Pancreas (tissue), 10 donors: ENCODE measurements around the gene DRAP1. TPM values are rescaled to one million over a fixed set of nuclear protein-coding genes. Genes with fewer than 3 reads are reported as not detected.

Source experiments
- ATAC-seq, 4 donors: fragments of 200-7000 bp; cut with Tn5 transposase; one replicate each; pipeline versions ENCODE4 v1.8.0 to v1.9.1; 2020; ENCODE audit warnings: mild to moderate bottlenecking in 4 of 4, moderate library complexity in 4 of 4
- DNase-seq, 6 donors: peaks; one replicate each; pipeline ENCODE4 v3.0.0-alpha.2; 2020
- FAIRE-seq: peaks from 2 replicates; lab custom pipeline; 2012; peaks lifted over from hg19 to GRCh38; lab: Jason Lieb, UNC
- H3K27ac ChIP-seq, 4 donors: fragments of 200-600 bp; sonication (generic); 1 replicate in 3 of 4; 2 replicates in 1 of 4; pipeline versions ENCODE4 v1.5.0 to v1.8.0; 2020
- H3K27me3 ChIP-seq, 4 donors: fragments of 200-600 bp; one replicate each; pipeline ENCODE4 v1.8.0; 2021
- H3K36me3 ChIP-seq, 3 donors: fragments of 200-600 bp; sonication (generic) in 1 of 3; one replicate each; pipeline versions ENCODE4 v1.5.0 to v1.8.0; 2020 to 2021
- H3K4me1 ChIP-seq, 3 donors: fragments of 200-600 bp; one replicate each; pipeline ENCODE4 v1.8.0; 2021
- H3K4me3 ChIP-seq, 4 donors: fragments of 200-600 bp; sonication (generic) in 2 of 4; one replicate each; pipeline versions ENCODE4 v1.5.0 to v1.8.0; 2020 to 2021
- H3K9me3 ChIP-seq, 4 donors: fragments of 200-600 bp; one replicate each; pipeline ENCODE4 v1.8.0; 2021
- WGBS, 2 donors: extraction: QIAGEN DNeasy Blood & Tissue Kit; methylation state at CpG; one replicate each; pipeline ENCODE4 v1.1.7; 2013; 5-methylcytosine and 5-hydroxymethylcytosine counted together
- intact Hi-C, 3 donors: fragments of 100-400 bp; cut with DNase I; formaldehyde crosslinking; loops; one replicate each; pipeline versions ENCODE4 v1.11.1 to v1.14.2; 2022
- polyA plus RNA-seq, 2 donors: library from polyadenylated mRNA; stranded (reverse); fragments of 200-250 nt; gene quantifications; one replicate each; pipeline ENCODE4 v1.2.3, GENCODE V29; 2013
- total RNA-seq, 6 donors: library from RNA; stranded (reverse); fragmentation: NEBNext Ultra II Directional in 4 of 6; extraction: Animal tissue kit (Norgen Biotek cat#: 25700) in 4 of 6; gene quantifications; one replicate each; pipeline versions ENCODE4 v1.2.1 to v1.2.4, GENCODE V29; 2021 to 2023
- TF ChIP-seq, protein P1 (sequence below), 4 donors: fragments of 200-600 bp; sonication (generic) in 3 of 4; IDR thresholded peaks; one replicate each; pipeline versions ENCODE4 v1.5.0 to v1.8.0; 2021; ENCODE audit warnings: antibody characterized with exemption in 4 of 4
- donor health status: healthy with polysubstance abuse.
- donor health status: DM: no; HTN: no; CAD: no; lungs with moderate emphysema.
- donor health status: DM: no; HTN: no; CAD: no.
- donor health status: control.
- donor health status: control.
- donor health status: Bipolar disorder and iron deficiency.
- donor health status: DM: yes; HTN: yes; CAD: no.
- donor health status: DM: no; HTN: no; CAD: no.
- donor health status: DM: no; HTN: no; CAD: no.
- donor health status: DM: yes; HTN: yes; CAD: no.

The DRAP1 gene
- total and polyA plus RNA-seq, 8 donors, result 20.4 to 58.8 (median 27.2) TPM

DNA sequence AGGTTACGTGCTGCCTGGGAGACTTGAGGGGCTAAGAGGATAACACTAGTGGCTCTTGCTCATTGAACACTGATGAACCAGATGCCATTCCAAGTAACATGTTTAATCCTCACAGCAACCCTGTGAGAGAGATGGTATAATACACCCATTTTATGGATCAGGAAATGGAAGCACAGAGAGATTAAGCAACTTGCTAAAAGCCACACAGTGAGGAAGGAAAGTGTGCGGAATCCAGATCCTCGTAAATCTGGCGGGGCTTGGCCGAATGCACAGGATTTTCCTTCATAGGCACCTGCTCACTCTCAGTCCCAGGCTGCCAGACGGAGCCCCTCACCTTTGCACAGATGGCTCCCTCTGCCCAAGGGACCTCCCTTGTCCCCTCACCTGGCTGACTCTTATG is 11.3 kb upstream of the DRAP1 start:
- FAIRE-seq, result no peak
- no peaks in the 10 kb centered on the region for H3K9me3 ChIP-seq

DNA sequence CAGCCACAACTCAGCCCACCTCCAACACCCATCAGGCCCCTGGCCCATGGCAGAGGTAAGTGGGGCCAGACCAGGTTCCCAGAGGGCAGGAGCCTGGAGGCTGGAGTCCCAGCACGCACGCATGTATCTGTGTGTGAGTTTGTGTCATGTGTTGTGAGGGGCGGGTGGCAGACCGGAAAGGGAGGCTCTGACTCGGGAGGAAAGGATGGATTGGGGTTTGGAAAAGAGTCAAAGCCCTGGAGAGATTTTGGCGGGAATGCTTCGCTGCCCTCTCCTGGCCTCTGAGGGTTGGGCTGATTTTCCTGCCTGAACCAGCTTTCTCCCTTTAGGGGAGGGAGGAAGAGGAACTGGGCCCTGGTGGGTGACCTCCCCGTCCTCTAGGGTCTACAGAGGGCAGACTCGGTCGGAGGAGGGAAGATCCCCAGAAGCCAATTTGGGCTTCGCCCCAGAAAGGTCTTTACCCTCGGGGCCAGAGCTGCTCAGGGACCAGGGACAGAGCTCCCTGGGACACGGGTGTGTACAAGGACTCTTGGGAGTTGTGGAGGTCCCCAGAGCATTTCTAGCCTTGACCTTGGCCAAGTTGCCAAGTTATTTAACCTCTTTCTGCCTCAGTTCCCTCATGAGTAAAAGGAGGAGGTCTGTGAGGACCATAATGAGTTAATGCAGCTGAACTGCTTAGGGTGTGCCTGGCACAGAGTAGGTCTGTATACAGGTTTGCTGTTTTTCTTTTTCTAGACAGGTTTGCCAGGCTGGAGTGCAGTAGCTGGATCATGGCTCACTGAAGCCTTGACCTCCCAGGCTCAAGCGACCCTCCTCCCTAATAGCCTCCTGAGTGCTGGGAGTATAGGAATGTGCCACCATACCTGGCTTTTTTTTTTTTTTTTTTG is 7.3 kb upstream of the DRAP1 start:
- no peak overlapping the region for H3K4me3 ChIP-seq
- TF ChIP-seq, protein P1, sequence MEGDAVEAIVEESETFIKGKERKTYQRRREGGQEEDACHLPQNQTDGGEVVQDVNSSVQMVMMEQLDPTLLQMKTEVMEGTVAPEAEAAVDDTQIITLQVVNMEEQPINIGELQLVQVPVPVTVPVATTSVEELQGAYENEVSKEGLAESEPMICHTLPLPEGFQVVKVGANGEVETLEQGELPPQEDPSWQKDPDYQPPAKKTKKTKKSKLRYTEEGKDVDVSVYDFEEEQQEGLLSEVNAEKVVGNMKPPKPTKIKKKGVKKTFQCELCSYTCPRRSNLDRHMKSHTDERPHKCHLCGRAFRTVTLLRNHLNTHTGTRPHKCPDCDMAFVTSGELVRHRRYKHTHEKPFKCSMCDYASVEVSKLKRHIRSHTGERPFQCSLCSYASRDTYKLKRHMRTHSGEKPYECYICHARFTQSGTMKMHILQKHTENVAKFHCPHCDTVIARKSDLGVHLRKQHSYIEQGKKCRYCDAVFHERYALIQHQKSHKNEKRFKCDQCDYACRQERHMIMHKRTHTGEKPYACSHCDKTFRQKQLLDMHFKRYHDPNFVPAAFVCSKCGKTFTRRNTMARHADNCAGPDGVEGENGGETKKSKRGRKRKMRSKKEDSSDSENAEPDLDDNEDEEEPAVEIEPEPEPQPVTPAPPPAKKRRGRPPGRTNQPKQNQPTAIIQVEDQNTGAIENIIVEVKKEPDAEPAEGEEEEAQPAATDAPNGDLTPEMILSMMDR (IDR thresholded peaks at IDR 0.05), result no peak
- no peaks in the 10 kb centered on the region for H3K9me3 ChIP-seq
- DNase-seq (no peak), FAIRE-seq (no peak), ATAC-seq (peak in 3 of 4 donors; percentile 7 to 44 (median 37))
- H3K27me3 ChIP-seq, result no peaks in the 10 kb centered on the region
- 17% methylated on average over 14 of the region's 14 CpGs for WGBS, 2 donors
- no peaks in the 10 kb centered on the region for H3K36me3 ChIP-seq
- intact Hi-C loops, result no loop called here
- peaks cover 0 to 8% (median 0%) of the 10 kb centered on the region in 3 donors for H3K4me1 ChIP-seq
- no peak overlapping the region for H3K27ac ChIP-seq

More for the DNA sequence above, 11.3 kb upstream of the DRAP1 start:
- H3K27me3 ChIP-seq, result no peaks in the 10 kb centered on the region
- DNase-seq (no peak), ATAC-seq (no peak)
- no peak overlapping the region for H3K4me3 ChIP-seq
- H3K27ac ChIP-seq, result no peak overlapping the region
- intact Hi-C loops, result no loop called here
- no peaks in the 10 kb centered on the region for H3K4me1 ChIP-seq
- no peaks in the 10 kb centered on the region for H3K36me3 ChIP-seq
- 75 to 79% methylated on average over 6 of the region's 6 CpGs for WGBS, 2 donors
- TF ChIP-seq, protein P1 (IDR thresholded peaks at IDR 0.05), result no peak

DNA sequence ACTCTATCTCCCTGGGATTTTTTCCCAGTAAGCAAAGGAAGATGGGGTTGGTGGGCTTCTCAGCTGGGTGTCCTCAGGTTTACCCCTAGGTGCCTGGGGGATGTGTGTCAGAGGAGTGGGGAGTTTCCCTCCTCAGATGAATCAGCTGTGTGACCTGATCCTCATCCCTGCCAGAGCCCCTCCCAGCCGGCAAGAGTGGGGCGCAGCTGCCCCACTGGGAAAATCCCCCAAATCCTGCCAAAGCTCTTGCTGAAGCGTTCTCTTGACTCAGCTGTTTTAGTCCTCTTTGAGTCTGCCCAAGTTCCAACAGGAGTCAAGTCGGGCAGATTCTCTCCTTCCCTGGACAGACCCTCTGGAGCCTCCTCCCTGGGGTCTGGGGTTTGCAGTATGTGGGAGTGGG is 6.4 kb upstream of the DRAP1 start:
- FAIRE-seq (no peak), DNase-seq (no peak), ATAC-seq (no peak)
- peaks cover 0 to 16% (median 5%) of the 10 kb centered on the region in 3 donors for H3K4me1 ChIP-seq
- no peaks in the 10 kb centered on the region for H3K36me3 ChIP-seq
- no peaks in the 10 kb centered on the region for H3K27me3 ChIP-seq
- no peaks in the 10 kb centered on the region for H3K9me3 ChIP-seq
- no peak overlapping the region for H3K4me3 ChIP-seq
- intact Hi-C loops, result no loop called here
- 52 to 58% methylated on average over 4 of the region's 4 CpGs for WGBS, 2 donors
- TF ChIP-seq, protein P1 (IDR thresholded peaks at IDR 0.05), result no peak
- H3K27ac ChIP-seq, result no peak overlapping the region

DNA sequence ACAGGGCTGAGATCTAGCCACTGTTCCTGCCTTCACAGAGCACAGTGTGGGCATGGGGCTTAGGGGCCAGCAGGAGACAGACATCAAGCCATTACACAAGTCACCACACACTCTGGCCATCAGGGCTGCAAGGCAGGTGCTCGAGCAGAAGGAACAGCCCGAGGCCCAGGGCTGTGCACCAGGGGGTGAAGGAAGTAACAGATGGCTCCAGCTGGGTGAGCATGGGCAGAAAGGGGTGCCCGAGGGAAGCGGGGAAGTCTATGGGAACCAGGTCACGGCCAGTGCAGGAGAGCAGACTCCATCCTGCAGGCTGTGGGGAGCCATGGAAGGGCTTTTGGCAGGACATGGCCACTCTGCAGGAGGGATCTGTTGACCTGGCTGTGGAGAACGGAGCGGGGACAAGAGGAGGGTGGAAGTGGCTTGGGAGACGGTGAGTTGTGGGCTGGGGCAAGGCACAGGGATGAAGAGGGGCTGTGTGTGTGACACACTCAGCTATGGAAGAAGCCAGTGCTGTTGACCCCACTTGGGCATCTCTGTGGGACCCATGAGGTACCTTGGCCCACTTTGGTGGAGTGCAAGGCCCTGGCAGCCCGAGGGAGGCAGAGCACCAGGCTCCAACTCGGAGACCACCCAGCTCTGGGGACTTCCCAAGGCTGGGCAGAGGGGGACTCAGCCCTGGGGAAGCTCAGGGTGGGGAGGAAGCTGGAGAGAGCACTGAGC is 4.0 kb upstream of the DRAP1 start:
- Histone ChIP-seq H3K9me3 (no peaks in the 10 kb centered on the region), H3K4me3 (no peak overlapping the region), H3K27me3 (no peaks in the 10 kb centered on the region), H3K4me1 (peaks cover 0 to 21% (median 6%) of the 10 kb centered on the region in 3 donors), H3K27ac (peak overlapping the region in 1 of 4 donors; percentile 37), H3K36me3 (no peaks in the 10 kb centered on the region)
- TF ChIP-seq, protein P1 (IDR thresholded peaks at IDR 0.05), result no peak
- ATAC-seq (no peak), FAIRE-seq (no peak), DNase-seq (no peak)
- WGBS, 2 donors, result 60 to 82% methylated on average over 10 of the region's 10 CpGs
- intact Hi-C loops, result no loop called here
